K562 (cell line): ENCODE measurements around the gene GDF15. TPM values are rescaled to one million over a fixed set of nuclear protein-coding genes. Genes with fewer than 3 reads are reported as not detected.

Source experiments
- CUX1 ChIP-seq: fragments of 200-800 bp; sonication (Bioruptor generic); IDR thresholded peaks from 2 replicates; pipeline ENCODE4 v1.6.1; 2016; ENCODE audit warnings: missing genetic modification characterization, missing compliant biosample characterization
- CXXC5 ChIP-seq: fragments of 250-450 bp; sonication (Bioruptor Pico); IDR thresholded peaks from 2 replicates; pipeline ENCODE4 v1.8.0; 2022; ENCODE audit warnings: inconsistent platforms, mild to moderate bottlenecking, moderate library complexity
- GMEB1 ChIP-seq: fragments of 250-450 bp; sonication (Bioruptor Pico); IDR thresholded peaks from 2 replicates; pipeline ENCODE4 v1.4.0; 2020; ENCODE audit warnings: mild to moderate bottlenecking
- GTF2F1 ChIP-seq: IDR thresholded peaks from 2 replicates; pipeline ENCODE4 v1.6.1; 2011; ENCODE audit warnings: low read depth, low read length, improper control_type of control experiment
- HNRNPH1 ChIP-seq: fragments of 200-400 bp; formaldehyde crosslinking; optimal IDR thresholded peaks from 2 replicates; pipeline ENCODE3; 2017; ENCODE audit warnings: low read depth, mild to moderate bottlenecking, low read length, moderate library complexity
- IRF2 ChIP-seq: sonication (generic); formaldehyde crosslinking; IDR thresholded peaks from 2 replicates; pipeline ENCODE4 v1.8.1; 2022; ENCODE audit warnings: mild to moderate bottlenecking, missing genetic modification reagents
- L3MBTL2 ChIP-seq: fragments of 450-650 bp; IDR thresholded peaks from 2 replicates; pipeline ENCODE4 v1.6.1; 2016; ENCODE audit warnings: mild to moderate bottlenecking, moderate library complexity
- NCOR1 ChIP-seq: fragments of 450-650 bp; IDR thresholded peaks from 2 replicates; pipeline ENCODE4 v1.6.1; 2016; ENCODE audit warnings: mild to moderate bottlenecking, moderate library complexity
- NFATC3 ChIP-seq: fragments of 450-650 bp; IDR thresholded peaks from 2 replicates; pipeline ENCODE4 v1.6.1; 2017; ENCODE audit warnings: mild to moderate bottlenecking
- PHF8 ChIP-seq: fragments of 200-600 bp; sonication (generic); IDR thresholded peaks from 2 replicates; pipeline ENCODE4 v1.6.1; 2012; ENCODE audit warnings: mixed run types, mild to moderate bottlenecking, inconsistent platforms, low read length, moderate library complexity, borderline replicate concordance
- RCOR1 ChIP-seq, 2 experiments: IDR thresholded peaks; 2 replicates each; pipeline ENCODE4 v1.6.1; 2012; ENCODE audit warnings: low read depth in 2 of 2, low read length in 2 of 2, borderline replicate concordance in 1 of 2, improper control_type of control experiment in 1 of 2
- ZNF175 ChIP-seq: fragments of 200-800 bp; sonication (Bioruptor generic); IDR thresholded peaks from 2 replicates; pipeline ENCODE4 v1.6.1; 2016; ENCODE audit warnings: low read depth, mild to moderate bottlenecking, missing genetic modification characterization, missing compliant biosample characterization
- ZNF354B ChIP-seq: fragments of 250-450 bp; sonication (Bioruptor Pico); IDR thresholded peaks from 2 replicates; pipeline ENCODE4 v1.4.0; 2020
- ZNF507 ChIP-seq: conservative IDR thresholded peaks from 2 replicates; pipeline ENCODE4 v1.6.1; 2017; ENCODE audit warnings: missing genetic modification characterization, missing compliant biosample characterization
- ZNF511 ChIP-seq: sonication (generic); formaldehyde crosslinking; IDR thresholded peaks from 2 replicates; pipeline ENCODE4 v1.8.0; 2022; ENCODE audit warnings: mild to moderate bottlenecking, missing genetic modification reagents
- ZNF518B ChIP-seq: fragments of 250-450 bp; sonication (Bioruptor Pico); IDR thresholded peaks from 2 replicates; pipeline ENCODE4 v1.5.0; 2021; ENCODE audit warnings: mild to moderate bottlenecking, moderate library complexity
- ZNF695 ChIP-seq: fragments of 450-650 bp; formaldehyde crosslinking; IDR thresholded peaks from 2 replicates; pipeline ENCODE4 v1.4.0; 2020; ENCODE audit warnings: mild to moderate bottlenecking, moderate library complexity
- polyA plus RNA-seq, 8 experiments: library from polyadenylated mRNA; depleted of rRNA in 4 of 8; stranded (reverse) in 5 of 8; unstranded in 3 of 8; fragments of >200 nt; fragmentation: Nextera tagmentation in 2 of 8; fragmentation: Illumina TruSeq in 1 of 8; extraction: Ambion mirVana in 2 of 8; extraction: Trizol in 1 of 8; gene quantifications; 2 replicates each; pipeline versions ENCODE4 v1.2.1 to v1.2.3, GENCODE V29; 2011 to 2014; ENCODE audit warnings: inconsistent platforms in 1 of 8, missing spikeins in 1 of 8
- total RNA-seq, 7 experiments: library from RNA; depleted of rRNA in 6 of 7; stranded (reverse); fragments of >200 nt in 6 of 7; fragmentation: Illumina TruSeq in 2 of 7; extraction: Trizol in 2 of 7; gene quantifications; 2 replicates each; pipeline versions ENCODE4 v1.2.1 to v1.2.3, GENCODE V29; 2011 to 2021; ENCODE audit warnings: low replicate concordance in 1 of 7

The GDF15 gene
- total and polyA plus RNA-seq, 9 of the 15 experiments (the other 6 are each of a cell fraction or from before 2014, with no cell fraction given), result 2.3 to 82.4 (median 12.5) TPM

GRCh38 chr19:18433735-18434398, 47.9 kb downstream of the GDF15 start (continued):
- TF ChIP-seq ZNF511 (CRISPR knock-in tag) (no peak), GTF2F1 (no peak), ZNF518B (CRISPR knock-in tag) (no peak), CUX1 (no peak), NCOR1 (0 out of 2 replicates have a peak, but pooled peaks have one; percentile 4), L3MBTL2 (no peak), NFATC3 (no peak), HNRNPH1 (no peak), ZNF354B (CRISPR knock-in tag) (no peak), GMEB1 (CRISPR knock-in tag) (peak; percentile 54; the same call in 1 of the 2 replicates), RCOR1 (IDR thresholded peaks at IDR 0.05; ENCODE audit: borderline replicate concordance in 1 of 2, low read depth in 2 of 2, low read length in 2 of 2) (no peak), ZNF175 (CRISPR knock-in tag) (no peak), ZNF507 (tag) (no peak), CXXC5 (CRISPR knock-in tag) (peak; percentile 9; the same call in 1 of the 2 replicates), PHF8 (no peak), ZNF695 (CRISPR knock-in tag) (no peak), IRF2 (CRISPR knock-in tag) (no peak)
